CD4-positive, alpha-beta T cell treated with Interleukin-12 subunit alpha and Interleukin-12 subunit beta, for 1 hour (primary cell): ENCODE measurements around the gene APC.
A peak's percentile ranks its signal among the peaks of the same experiment; 100 is the strongest.
"Not testable (repeated sequence)": the region's sequence is repeated elsewhere in the genome, so short reads cannot be mapped to it uniquely, and the experiment has no call there.

Experiments used
- DNase-seq: peaks from one replicate; pipeline ENCODE4 v3.0.0-alpha.2; 2020

Gene APC

DNA sequence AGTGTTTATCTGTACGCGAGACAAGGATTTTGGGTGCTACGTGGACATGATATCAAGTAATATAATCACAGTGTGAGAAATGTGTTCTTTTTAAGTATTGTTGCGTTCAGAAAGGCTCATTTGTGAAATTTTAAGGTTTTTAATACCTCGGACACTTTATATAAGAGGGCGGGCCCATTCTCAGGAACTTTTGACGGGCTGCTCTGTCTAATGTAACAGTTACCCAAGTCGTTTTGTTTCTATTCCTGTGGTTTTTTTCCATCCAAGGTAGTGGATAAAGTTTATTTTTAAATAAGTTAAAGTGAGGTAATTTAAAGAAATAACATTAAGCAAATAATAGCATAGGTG is 123.9 kb downstream of the APC start:
- no peak for DNase-seq

DNA sequence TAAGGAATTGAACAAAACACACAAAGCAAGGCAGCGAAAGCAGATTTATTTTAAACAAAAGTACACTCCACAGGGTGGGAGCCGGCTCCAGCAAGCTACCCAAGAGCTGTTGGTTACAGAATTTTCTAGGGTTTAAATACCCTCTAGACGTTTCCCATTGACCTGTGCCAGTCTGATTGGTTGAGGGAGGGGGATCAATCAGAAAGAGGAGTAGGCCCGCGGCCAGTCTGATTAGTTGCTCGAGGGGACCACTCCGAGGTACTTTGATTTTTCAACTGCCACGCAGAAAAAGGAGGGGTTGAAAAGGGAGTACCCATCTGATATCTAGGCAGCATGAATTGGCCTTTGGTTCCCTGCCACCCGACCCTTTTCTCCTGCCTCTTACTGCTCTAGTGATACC is 124.4 kb downstream of the APC start:
- no peak for DNase-seq

DNA sequence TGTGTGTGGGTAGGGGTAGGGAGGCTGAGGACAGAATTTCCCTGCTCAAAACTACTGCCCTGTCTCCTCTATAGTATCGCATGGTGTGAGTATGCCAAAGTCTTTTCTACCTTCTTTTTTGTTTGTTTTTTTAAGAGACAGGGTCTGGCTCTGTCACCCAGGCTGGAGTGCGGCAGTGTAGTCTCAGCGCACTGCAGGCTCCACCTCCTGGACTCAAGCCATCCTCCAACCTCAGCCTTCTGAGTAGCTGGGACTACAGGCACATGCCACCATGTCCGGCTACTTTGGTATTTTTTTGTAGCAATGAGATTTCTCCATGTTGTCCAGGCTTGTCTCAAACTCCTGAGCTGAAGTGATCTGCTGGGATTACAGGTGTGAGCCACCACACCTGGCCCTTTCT is 125.9 kb downstream of the APC start:
- no peak for DNase-seq

DNA sequence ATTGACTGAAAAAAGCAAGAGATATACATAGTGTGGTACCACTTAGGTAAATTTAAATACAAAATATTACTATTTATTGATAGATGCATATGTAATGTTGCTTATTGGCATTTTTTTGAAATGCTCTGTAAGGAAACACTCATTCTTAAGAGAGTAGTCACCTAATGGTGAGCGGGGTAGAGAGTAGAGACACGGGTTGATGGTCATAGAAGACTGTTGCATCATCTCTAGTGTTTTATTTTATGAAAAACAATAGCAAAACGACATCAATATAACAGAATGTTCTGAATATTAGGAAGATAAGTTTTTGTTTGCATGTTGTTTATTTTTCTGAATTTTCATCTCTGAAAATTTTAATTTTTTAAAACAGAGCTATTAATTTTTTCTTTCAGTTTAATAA is 127.4 kb downstream of the APC start:
- DNase-seq = no peak

DNA sequence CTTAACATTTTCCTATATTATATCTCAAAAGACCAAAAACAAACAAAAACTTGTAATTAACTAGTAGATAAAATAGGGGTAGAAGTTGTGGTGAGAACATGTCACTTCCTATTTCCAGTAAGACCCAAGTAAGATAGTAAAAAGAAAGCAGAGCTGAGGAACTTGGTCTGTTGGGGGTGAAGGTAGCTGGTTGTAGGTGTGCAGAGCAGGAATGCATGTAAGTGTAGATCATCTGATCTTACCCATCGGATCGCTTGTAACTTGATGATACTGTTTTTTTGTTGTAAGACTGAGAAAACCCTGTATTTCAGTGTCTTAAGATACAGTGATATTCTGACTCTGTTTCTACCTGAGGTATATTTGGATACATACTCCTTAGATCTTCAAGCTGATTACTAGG is 129.1 kb downstream of the APC start:
- no peak for DNase-seq

DNA sequence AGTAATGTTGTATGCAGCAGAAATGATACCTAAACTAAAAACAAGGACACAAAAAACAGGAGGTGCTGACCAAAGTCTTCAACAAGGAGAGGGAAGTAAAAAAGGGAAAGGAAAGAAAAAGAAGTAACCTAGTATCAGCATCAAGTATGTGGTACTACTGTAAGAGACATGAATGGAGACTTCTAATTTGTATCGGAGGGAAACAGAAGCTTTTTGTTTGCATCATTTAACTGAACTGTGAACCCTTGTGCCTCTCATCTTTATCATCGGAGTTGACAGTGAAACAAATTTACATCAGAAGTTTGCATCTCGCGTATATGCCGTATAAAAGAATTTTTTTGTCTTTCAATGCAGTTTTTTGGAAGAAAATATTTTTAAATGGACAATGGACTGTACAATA is 129.7 kb downstream of the APC start:
- DNase-seq = no peak

DNA sequence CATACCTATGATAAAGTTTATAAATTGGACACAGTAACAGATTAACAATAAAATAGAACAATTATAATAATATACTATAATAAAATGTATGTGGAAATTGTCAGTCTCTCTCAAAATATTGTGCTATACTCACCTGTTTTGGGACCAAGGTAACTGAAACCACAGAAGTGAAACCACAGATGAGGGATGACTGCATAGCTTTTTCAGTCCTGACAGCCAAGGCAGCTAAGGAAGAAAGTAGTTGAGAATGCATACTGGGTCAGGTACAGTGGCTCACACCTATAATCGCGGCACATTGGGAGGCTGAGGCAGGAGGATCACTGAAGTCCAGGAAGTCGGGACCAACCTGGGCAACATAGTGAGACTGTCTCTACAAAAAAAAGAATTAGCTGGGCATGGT is 132.3 kb downstream of the APC start:
- peak; percentile 25 for DNase-seq

DNA sequence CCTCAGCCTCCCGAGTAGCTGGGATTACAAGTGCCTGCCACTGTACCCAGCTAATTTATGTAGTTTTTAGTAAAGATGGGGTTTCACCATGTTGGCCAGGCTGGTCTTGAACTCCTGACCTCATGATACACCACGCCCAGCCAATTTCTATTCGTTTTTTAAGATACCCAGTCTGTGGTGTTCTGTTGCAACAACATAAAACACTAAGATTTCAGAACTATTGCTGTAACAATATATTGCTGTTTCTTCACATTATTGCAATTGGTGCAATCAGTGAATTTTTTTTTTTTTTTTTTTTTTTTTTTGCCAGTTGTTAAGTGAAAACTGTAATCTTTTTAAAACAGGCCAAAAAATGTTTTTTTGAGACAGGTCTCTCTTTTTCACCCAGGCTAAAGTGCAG is 133.3 kb downstream of the APC start:
- no peak for DNase-seq

DNA sequence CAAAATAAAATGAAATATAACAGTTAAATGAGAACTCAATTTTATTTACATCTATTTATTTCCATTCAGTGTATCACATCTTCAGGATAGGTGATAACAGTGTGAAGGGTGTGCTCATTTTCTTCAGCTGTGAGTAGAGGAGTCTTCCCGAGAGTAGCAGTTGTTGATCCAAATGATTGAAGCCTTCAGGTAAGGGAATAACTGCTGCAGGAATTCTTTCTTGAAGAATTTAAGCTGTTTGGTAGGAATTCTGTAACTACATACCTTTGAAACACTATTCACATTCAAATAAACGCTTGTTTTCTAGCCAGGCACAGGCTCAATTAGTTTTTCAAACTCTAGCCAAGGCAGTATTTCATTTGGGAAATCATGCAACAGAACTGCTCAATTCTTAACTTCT is 138.7 kb downstream of the APC start:
- no peak for DNase-seq

DNA sequence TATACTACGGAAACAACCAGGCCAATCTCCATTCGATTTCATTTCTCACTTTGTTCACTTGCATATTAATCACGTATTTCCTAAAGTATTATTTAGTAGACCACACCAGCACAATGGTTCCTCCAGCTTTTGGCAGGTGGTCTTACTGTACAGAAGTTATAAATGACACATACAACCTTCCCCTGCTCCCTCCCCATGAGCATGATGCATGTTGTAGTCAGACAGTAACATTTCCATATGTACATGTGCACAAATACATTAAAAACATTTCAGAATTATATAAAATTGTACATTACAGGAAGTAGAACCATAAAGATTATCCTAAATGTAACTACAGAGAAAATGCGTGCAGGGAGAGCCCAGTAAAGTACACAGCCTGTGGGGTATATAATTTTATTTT is 140.4 kb downstream of the APC start:
- DNase-seq = no peak

DNA sequence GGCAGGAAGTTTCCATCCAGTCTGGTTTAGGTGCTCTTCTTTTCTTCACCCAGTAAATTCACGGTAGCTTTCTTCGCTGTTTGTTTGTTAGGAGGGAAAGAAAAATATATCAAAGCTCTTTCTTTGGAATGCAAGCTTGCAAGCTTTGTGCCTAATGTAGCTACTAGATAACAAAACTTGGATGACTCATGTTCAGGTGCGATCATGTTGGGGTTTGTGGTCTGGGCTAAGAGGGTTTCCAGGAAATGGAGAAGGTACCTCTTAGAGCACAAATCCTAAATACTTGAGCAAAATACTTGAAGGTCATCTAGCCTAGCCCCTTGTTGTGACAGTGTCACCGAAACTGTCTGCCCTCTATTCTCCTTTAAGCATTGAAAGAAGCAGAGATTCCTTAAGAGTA is 141.1 kb downstream of the APC start:
- DNase-seq = peak; percentile 66

DNA sequence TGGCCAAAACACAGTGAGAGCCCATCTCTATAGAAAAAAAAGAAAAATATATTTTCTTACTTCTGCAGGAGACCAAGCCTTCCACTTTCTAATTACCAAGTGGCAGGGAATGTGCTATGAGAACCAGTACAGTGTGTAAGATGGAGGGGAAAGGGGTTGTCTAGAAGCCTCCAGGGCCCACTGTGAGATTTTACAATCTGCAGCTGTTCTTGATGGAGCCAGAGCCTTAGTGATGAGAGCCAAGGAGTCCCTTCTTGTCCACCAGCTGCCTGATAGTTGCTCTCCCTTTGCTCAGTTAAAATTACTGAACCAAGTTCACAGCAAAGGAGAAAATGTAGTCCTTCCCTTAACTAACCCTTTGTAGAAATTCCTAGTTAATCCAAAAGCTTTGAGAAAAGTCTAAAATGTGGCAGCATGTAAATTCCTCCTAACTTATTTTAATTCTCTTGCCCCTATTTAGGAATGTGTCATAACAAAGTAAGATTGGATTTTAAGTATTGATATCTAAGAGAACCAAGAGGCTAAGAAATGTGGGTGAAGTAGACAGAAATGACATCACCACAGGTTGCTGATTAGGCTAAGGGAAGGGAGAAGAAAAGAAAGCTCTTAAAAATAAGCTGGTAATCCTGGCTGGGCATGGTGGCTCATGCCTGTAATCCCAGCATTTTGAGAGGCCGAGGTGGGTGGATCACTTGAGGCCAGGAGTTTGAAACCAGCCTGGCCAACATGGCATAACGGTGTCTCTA is 142.7 kb downstream of the APC start:
- DNase-seq = no peak

DNA sequence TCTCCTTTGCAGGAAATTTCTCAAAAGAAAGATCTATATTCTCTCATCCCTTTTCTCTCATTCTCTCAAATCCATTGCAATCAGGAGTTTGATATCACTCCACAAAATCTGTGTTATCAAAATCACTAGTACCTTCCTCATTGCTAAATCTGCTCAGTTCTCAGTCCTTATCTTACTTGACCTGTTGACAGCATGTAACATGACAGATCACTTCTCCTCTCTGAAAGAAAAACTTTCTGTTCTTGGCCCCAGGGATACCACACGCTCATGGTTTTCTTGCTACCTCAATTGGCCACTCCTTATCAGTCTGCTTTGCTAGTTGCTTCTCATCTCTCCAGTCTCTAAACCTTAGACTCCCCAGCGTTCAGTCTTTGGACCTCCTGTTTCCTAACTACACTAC is 145.5 kb downstream of the APC start:
- DNase-seq = no peak

DNA sequence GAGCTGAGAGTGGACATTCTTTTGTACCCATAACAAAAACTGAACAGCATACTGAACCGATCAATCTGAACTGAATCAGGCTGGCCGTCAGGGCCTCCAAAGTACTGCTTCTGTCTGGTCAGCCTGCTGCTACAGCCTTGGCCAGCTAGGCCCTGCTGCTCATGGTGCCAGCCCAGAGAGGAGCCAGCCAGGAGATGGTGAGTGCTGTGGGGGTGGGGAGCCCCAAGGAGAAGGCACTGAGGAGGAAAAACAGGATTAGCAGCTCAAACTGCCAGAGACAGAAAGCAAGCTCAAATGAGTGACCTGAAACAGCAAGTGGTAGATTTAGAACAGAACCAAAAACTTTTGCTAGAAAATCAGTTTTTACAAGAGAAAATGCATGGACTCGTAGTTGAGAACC is 147.3 kb downstream of the APC start:
- DNase-seq = no peak

DNA sequence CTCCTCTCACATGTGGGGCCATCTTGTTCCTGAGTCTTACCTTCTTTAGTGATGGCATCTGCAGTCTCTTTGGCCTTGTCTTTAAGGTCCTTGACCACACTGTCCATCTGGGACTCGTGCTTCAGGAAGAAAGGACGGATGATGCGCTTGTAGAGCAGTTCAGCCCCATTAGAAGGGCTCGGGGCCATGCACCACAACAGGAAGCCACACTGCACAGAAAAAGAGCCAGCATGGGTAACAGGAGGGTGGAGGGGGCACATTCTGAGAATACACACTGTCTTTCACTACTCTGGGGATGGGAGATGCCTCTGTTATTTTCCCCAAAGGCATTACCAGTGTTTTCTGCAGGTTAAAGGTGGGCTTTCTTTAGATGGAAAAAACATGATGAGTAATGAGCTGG is 149.3 kb downstream of the APC start:
- peak; percentile 18 for DNase-seq

DNA sequence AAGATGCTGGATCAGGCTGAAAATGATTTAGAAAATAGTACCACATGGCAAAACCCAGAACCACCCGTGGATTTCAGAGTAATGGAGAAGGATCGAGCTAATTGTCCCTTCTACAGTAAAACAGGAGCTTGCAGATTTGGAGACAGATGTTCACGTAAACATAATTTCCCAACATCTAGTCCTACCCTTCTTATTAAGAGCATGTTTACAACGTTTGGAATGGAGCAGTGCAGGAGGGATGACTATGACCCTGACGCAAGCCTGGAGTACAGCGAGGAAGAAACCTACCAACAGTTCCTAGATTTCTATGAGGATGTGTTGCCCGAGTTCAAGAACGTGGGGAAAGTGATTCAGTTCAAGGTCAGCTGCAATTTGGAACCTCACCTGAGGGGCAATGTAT is 154.4 kb downstream of the APC start:
- DNase-seq = not testable (repeated sequence)

DNA sequence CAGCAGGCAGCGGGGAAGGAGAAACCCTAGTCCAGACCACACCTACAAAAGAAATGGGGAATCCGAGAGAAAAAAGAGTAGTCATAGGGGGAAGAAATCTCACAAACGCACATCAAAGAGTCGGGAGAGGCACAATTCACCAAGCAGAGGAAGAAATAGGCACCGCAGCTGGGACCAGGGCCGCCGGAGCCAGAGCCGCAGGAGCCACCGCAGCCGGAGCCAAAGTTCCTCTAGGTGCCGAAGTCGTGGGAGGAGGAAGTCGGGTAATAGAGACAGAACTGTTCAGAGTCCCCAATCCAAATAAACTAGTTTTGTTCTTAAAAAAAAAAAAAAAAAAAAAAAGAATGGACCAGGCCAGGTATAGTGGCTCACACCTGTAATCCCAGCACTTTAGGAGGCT is 155.1 kb downstream of the APC start:
- no peak for DNase-seq

DNA sequence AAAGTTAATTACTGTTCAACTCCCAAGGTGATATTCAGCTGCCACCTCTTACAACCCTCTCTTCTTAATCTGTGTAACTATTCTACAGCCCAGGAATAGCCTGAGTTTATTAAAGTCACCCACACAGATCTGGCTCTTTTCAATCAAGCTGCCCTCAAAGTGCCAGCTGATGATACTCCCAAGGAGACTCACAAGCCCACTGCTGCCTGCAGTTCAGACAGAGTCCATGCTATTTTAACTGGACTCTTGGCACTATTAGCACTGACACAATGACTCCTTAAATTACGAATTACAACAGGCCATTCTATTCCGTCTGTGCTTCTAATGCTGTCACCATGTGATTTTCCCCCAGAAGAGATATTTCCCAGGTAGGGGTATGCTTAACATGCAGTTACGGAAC is 158.0 kb downstream of the APC start:
- DNase-seq = no peak
